ENCODE data around the gene PDE4DIP. TPM values are rescaled to one million over a fixed set of nuclear protein-coding genes. Genes with fewer than 3 reads are reported as not detected.
"Not testable (repeated sequence)": the region's sequence is repeated elsewhere in the genome, so short reads cannot be mapped to it uniquely, and the experiment has no call there.

Gene PDE4DIP
- total RNA-seq: 52.6 and 173 TPM in 2 replicates

DNA sequence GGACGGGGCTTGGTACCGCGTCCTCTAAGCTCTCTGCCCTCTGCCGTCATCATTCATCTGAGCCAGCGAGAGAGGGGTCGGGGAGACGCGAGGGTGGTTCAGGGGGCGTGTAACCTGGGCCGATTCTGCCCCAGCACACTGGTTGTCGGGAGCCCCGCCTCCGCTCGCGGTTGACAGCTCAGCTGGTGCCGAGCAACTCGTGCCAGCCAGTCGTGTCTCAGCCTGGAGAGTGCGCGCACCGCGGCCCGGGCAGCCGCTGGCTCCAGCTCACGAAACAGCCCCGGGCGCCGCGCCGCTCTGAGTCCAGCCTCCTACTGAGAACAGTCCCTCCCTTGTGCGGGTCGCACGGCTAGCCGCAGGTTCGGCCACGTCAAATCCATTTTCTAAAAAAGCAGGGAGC lies at the start of gene PDE4DIP:
Gene PDE4DIP (plus strand): TSS at position 209 of the 400 bp plus-strand sequence. CDS start 347 bp downstream, outside the sequence.
- DNase-seq (ENCODE audit: low read depth): not testable (repeated sequence)

DNA sequence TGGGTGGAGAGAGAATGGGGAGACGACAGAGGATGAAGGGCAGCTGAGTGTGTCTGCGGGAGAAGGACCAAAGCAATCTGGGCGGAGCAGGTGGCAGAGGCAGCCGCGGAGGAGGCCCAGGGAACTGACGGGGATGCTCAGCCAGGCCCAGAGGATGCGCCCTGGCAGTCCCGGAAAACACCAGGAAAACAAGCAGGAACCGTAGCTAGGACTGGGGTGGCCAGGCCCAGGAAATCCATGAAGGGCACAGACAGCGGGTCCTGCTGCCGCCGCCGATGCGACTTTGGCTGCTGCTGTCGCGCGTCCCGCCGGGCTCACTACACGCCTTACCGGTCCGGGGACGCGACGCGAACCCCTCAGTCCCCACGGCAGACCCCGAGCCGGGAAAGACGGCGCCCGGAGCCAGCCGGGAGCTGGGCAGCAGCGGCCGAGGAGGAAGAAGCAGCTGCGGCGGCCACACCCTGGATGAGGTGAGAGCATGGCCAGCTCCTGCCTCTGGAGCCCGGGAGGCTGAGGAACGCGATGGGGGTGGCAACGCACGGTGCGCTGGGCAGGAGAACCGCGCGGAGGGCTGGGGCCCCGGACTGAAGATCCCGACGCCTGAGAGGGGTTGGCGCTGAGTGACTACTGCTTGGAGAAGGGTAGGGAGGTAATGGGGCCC lies 35.8 kb upstream of the PDE4DIP start:
- DNase-seq (ENCODE audit: low read depth): not testable (repeated sequence)

DNA sequence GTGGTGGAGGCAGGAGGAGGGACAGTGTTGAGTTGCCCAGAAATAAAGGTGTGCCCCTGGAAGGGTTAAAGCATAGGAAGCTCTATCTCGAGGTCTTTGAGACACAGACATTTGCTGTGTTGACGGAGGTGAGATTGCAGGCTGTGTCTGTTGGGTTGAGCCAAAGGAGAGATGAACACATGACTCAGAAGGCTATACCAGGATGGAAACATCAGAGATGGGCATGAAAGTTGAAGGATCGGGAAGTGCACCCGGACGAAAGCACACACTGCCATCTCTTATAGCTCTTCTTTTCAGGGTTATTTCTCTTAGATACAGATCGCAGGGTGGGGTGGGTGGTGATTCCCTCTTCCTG lies 35.3 kb upstream of the PDE4DIP start:
- not testable (repeated sequence) for DNase-seq (ENCODE audit: low read depth)

DNA sequence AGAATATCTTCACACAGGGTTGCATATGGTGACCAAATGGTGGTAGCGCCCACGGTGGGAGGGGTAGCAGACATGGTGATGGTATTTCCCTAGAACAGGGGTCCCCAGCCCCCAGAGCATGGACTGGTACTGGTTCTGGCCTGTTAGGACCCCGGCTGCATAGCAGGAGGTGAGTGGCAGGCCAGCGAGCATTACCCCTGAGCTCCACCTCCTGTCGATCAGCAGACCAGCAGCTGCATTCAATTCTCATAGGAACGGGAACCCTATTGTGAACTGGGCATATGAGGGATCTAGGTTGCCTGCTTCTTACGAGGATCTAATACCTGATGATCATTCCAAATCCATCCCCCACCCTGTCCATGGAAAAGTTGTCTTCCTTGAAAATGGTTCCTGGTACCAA lies 22.0 kb upstream of the PDE4DIP start:
- not testable (repeated sequence) for DNase-seq (ENCODE audit: low read depth)

DNA sequence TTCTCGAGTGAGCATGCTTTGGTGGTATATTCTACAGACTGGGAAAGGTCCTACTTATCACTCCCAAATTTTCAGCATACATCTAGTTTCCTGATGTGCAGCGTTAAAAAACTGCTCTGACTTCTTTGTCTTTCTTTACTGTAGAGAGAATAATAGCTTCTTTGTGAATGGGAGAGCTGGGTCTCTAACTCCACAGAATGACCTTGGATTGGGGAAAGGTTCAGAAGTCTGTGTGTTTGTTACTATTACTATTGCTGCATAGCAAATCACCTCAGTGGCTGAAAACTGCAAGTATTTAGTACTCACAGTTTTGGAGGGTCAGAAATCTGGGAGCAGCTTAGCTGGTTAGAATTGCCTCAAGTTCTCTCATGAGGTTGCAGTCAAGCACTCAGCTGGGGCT lies 20.4 kb upstream of the PDE4DIP start:
- DNase-seq (ENCODE audit: low read depth): not testable (repeated sequence)

DNA sequence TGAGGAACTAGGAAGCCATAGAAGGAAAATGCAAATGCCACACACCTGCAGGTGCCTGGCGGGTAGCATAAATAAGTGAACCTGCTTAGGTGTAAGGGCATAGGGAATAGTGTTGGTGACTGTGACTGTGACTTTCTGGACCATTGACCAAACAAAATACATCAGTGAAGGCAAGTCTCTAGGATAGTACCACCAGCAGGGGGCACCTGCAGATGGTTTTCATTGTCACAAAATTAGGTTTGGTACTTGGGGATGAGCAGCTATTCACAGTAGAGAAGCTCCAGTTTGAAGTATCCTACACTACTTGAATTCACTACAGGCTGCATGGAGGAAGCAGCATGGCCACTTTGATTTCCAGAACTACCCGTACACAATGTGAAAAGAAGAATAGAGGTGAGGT lies 19.2 kb upstream of the PDE4DIP start:
- DNase-seq (ENCODE audit: low read depth): not testable (repeated sequence)

DNA sequence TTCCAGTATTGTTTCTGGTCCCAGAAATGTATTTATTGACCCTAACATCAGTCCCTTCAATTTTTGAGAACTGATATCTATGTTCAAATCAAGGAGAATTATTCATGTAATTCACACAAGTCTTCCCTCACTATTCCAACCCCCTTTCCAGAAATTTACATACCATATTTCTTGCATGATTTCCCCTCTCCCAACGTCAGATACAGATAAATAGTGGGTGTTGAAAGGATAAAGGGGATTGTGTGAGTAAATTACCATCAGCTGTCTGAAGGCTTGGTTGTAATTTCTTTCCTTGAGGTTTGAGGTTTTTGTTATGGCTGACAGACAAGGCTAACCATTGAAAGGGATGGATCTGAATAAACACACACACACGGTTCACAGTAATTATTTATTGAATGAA lies 15.7 kb upstream of the PDE4DIP start:
- DNase-seq (ENCODE audit: low read depth): not testable (repeated sequence)

DNA sequence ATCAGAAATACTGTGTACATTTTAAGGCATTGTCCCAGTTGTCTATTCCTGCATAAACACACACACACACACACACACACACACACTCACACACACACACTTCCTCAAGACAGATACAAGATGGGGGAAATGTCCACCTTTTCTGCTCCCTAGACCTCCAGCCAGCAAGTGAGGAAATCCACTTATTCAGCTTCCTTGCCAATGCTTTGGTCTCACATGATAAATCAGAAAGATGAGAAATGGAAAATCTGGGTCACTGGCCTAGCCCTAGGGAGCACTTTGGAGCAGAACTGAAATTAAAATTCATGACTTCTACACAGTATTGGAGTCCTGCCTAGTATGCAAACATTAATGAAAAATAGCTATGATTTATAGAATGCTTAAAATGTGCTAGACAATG lies 15.3 kb upstream of the PDE4DIP start:
- DNase-seq (ENCODE audit: low read depth): not testable (repeated sequence)

DNA sequence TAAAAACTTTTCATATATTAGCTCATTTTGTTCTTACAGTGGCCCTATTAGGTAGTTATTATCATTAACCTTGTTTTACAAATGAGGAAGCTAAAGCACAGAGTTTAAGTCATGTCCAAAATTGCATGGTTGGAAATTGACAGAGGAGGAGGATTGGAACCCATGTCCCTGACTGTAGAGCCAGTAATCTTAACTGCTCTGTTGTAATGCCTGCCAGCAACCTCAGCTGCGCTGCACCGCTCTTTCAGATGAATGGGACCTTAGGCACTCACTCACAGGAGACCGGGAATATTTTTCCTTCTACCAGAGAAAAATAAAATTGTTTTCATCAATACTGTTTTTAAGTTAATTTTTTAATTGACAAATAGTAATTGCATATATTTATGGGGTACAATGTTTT lies 14.9 kb upstream of the PDE4DIP start:
- DNase-seq (ENCODE audit: low read depth): not testable (repeated sequence)

DNA sequence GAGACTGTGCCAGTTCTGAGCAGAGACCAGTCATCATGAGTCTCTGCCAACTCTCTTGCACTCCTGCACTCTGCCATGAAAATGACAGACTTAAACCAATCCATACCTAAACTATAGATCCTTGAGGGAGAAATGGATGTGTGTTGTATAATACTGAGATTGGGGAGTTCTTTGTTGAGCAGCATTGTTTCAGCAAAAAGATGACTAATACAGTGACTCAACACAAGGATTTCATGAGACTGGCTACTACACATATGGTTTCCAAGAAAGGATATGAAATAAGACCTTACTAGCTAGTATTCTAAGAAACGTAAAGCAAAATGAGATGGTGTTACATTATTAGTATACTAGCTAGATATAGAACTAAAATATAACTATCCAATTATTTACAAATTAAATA lies 3.0 kb upstream of the PDE4DIP start:
- not testable (repeated sequence) for DNase-seq (ENCODE audit: low read depth)

DNA sequence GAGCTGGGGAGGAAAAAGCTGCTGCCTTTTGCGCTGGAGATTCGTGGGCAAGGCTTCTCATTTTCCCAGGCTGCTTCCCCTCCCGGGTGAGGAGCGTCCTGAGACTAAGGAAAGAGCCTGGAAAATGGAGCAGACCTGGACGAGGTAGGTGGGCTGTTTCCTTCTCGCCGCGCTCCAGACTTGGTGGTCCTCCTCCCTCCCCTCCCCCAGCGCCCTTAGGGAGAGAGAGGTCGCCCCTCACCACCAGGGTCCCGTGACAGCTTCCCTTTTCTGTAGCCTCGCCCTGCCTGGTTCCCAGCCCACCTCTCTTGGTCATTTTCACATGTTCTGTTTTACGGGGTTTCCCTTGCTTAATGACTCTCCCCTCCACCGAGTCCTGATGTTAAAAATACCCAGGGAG lies 423 bp downstream of the PDE4DIP start:
- DNase-seq (ENCODE audit: low read depth): not testable (repeated sequence)

DNA sequence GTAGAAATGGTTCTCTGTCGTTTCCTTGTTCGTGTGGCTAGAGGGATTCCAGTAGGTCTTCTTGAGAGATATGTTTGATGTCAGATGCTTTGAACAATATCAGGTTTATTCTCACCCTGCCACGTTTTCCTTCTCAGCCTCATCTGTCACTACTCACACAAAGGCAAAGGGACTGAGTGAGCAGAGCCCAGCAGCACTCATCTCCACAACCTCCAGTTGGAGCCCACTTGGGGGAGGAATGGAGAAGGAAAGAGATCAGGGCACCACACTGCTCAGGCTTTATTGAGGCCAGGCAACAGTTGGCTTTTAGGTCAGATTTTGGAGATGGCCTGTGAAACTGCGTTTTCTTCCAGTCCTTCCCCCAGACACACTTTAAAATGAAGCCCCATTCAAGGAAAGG lies 840 bp downstream of the PDE4DIP start:
- DNase-seq (ENCODE audit: low read depth): not testable (repeated sequence)

DNA sequence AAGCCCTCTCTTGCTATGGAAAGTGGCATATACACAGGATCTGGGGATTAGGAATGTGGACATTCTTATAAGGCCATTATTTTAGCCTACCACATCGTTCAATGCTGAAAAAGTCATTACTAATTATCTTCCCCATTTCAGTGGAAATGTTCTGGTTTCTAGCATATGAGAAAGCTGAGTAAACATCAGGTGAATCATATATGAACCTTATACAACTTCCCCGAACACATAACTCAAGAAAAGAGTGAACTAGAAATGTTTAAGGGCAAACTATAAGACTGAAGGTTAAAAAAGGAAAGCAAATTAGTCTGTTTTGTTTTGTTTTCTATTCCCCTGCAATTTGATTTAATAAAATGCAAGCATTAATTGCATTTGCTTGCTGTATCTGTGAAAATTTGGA lies 6.1 kb downstream of the PDE4DIP start:
- DNase-seq (ENCODE audit: low read depth): not testable (repeated sequence)

DNA sequence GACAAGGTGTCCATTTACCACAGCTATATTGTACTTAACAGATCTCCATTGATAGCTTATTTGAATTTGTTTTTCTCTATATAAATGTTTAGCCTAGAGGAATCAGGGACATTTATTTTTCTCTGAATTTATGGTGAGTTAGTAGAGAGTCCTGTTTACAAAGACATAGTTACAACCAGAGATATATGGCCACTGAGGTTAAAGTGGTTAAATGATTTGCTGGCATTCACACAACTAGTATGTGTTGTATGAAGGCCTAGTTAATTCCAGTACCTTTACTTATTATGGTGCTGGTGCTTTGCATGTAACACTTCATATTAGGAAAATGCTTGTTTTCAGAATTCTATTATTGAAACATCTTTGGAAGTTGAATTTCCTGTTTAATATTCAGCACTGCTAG lies 6.6 kb downstream of the PDE4DIP start:
- DNase-seq (ENCODE audit: low read depth): not testable (repeated sequence)

DNA sequence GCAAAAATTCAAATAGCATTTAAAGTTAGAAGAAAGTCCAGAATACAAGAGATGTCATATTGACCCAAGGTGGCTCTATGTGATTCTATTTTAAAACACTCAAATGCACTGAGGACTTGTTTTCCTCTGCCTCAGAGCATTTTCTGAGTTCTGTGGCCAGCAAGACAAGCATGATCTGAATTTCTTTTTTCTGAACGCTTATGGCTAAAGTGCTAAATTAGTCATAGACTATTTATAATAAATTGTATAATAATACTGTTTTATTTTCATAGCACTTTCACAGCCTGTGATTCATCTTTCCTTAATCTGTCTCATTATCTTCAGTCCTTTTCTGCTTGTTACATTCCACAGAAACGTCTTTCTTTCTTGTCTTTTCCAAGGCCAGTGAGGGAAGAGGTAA lies 7.5 kb downstream of the PDE4DIP start:
- not testable (repeated sequence) for DNase-seq (ENCODE audit: low read depth)

DNA sequence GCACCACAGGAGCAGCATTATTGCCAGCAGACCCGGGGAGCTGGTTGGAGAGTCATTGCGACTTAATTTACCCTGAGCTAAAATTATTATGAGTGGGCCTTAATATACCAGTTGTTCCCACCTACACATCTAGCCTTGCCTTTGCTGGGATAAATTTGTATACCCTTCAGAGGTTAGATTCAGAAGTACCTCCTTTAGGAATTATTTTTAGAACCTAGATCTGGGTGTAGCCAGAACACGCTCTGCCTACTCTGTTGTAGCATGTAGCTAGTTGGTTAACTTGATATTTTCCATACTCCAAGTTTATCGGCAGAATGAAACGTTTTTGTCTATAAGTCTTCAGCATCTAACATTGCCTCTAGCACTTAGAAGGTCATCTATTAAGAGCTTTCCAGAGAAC lies 9.1 kb downstream of the PDE4DIP start:
- not testable (repeated sequence) for DNase-seq (ENCODE audit: low read depth)

DNA sequence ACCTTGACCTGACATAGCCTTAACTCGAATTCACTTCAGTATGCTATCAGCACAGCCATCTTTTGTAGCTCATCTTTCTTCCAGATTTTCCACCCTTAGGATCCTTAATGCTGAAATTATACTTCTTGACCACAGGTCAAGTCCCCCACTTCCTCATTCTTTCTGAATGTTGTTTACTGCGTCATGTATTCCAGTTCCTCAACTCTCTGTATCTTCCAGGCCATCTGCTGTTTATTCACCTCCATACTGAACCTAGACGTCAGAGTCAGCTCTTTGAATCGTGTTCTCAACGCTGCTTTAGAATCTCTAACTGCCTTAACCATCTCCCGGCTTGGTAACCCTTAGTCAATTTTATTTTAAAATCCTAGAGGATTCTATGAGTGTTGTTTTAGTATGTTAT lies 9.8 kb downstream of the PDE4DIP start:
- not testable (repeated sequence) for DNase-seq (ENCODE audit: low read depth)

DNA sequence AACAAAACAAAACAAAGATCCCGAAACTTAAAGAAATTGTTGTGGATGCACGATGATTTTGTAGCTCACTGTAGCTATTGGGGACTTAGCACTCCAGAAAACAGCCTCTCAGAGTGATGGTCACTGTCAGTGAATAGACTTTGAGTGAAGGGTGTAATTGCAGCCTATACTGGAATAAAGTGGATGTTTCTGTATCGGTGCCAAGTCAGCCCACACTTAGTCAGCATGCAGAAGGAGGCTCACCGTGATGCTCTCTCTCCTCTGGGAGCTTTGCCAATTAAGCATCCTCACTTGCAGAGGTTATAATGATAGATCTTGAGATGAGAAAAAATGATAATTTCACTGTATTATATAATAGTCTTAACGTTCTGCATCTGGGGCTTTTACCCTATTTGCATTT lies 11.1 kb downstream of the PDE4DIP start:
- DNase-seq (ENCODE audit: low read depth): not testable (repeated sequence)

DNA sequence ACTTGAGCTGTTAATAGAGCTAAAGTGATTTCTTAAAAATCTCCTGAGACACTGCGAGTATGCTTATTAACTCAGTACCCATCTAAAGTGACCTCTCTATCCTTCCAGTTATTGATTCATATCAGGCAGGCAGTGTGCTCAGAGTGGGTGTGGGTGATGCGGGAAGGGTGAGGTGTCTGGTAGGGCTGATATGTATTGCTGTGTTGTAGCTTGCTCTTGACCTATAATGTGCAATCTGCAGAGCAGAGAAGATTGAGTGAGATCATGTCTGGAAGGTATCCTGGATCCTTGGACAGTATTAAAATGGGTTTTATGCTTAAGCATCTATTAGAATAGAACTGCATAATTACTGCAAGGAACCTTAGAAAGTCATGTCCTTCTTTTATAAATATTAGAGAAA lies 15.8 kb downstream of the PDE4DIP start:
- DNase-seq (ENCODE audit: low read depth): not testable (repeated sequence)

DNA sequence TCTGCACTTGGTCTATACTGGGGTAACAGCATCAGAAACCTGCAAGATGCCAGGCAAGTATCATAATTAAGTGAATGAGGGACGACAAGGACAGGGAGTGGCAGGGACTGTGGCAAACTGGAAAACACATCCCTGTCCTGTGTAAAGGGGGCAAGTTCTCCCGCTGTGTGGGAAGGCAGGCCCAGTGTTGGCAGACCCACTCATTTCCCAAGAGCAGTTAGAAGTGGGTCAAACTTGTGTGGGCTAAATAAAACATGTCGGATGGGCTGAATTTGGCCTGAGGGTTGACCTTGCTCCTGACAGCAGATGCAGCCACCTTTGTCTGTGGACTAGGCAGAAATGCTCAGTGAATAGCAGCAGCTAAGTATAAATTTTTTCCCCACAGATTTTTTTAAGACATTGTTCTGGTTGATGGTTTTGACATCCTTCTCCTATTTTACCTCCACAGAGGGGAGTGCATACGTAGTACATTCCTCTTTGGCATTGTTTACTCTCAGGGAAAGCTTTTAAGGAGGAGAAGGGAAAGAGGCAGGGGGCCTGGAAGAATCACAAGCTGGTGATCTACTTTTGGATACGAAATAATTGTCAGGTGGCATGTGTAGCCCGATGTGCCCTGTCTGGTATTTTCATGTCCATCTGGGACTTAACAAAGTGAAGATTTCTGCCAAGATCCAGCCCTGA lies 16.5 kb downstream of the PDE4DIP start:
- DNase-seq (ENCODE audit: low read depth): not testable (repeated sequence)

DNA sequence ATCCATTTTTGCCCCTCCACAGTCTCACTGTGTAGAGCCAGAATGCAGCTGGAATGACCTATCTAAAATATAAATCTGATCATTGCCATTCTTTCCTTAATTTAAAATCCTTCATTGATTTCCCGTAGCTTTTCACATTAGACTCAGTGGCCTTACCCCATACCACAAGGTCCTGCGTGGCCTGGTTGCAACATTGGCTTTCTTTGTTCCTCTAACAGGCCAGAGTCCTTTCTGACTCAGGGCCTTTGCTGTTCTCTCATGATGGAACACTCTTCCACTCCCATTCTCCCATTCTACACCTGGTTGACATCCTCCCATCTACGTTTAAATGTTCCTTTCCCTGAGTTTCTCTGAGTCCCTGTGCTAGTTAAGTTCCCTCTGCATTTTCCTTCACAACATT lies 18.4 kb downstream of the PDE4DIP start:
- DNase-seq (ENCODE audit: low read depth): not testable (repeated sequence)

DNA sequence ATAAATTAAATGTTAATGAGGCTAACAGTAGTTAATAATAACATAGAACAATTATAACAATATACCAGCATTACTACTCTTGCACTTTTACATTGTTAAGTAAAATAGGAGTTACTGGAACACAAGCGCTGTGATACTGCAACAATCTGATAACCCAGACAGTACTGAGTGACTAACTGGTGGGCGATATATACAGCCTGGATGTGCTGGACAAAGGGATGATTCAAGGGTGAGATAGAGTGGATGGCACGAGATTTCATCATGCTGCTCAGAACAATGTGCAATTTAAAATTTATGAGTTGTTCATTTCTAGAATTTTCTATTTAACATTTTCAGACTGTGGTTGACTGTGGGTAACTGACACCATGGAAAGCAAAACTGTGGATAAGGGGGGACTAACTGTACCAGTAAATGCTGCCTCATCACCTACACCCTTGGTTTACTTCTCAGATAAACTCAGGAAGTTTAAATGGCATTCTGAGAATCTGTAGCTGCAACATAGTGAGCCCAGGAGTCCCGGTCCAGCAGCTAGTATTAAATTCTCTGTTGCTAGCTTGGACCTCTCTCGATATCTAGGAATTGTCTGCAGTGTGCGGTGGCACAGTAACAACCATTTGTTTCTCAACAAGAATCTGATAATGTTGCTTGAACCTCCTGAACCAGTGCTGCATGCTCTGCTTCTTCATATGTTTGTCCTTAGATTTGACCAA lies 24.9 kb downstream of the PDE4DIP start:
- DNase-seq (ENCODE audit: low read depth): not testable (repeated sequence)

DNA sequence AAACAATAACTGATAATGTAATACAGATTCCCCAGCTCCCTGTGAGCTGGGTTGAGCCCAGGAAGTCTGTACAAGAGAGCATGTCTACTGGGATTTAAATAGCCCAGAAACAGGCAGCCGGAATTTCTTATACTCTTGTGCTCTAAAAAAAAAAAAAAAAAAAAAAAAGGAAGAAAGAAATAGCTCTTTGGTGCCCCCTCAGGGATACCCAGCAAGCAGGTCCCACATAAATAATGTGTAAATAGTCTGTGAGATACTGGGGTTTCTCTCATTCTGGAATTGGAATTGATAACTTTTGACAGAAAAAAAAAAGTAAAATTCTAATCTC lies 25.4 kb downstream of the PDE4DIP start:
- not testable (repeated sequence) for DNase-seq (ENCODE audit: low read depth)
